GM18873 (cell line): ENCODE measurements around the gene NFATC4.
"Not testable (repeated sequence)": the region's sequence is repeated elsewhere in the genome, so short reads cannot be mapped to it uniquely, and the experiment has no call there.

Experiments used
- ATAC-seq: cut with Tn5 transposase; IDR thresholded peaks from one replicate; pipeline ENCODE4 v1.9.1; 2021; ENCODE audit warnings: mild to moderate bottlenecking, moderate library complexity, moderate number of reproducible peaks; ENCODE audit not compliant: unreplicated experiment, low FRiP score

Gene NFATC4

DNA sequence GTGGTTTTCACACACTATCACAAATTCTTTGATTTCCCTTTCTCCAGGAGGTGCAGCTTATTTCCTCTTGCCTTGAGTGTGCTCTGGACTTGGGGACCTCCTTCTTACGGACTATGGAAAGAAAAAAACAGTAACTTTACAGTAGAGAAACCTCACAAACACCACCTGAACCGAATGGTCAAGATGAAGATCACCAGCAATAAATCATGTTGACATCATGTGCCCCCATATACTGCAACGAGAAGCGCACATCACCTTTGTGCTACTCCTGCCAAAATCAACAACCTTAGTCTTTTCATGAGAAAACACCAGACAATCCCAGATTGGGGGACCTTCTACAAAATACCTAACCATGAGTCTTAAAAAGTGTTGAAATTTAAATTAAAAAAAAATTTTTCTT lies 17.5 kb downstream of the NFATC4 start:
- ATAC-seq: no peak

DNA sequence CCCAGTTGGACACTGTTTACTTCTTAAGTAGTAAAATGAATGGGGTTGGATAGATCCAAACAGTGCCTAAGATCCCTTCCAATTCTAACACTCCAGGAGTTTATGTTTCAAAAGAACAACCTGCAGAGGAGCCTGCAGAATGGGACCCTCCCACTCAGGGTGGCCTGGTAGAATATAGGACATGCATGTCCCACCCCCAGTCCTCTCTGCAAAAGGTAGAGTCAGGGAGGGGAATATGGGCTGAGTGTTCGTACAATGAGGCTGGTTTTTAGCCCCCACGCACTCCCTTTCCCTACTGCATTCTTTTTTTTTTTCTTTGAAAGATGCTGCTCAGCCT lies 19.0 kb downstream of the NFATC4 start:
- ATAC-seq: no peak

DNA sequence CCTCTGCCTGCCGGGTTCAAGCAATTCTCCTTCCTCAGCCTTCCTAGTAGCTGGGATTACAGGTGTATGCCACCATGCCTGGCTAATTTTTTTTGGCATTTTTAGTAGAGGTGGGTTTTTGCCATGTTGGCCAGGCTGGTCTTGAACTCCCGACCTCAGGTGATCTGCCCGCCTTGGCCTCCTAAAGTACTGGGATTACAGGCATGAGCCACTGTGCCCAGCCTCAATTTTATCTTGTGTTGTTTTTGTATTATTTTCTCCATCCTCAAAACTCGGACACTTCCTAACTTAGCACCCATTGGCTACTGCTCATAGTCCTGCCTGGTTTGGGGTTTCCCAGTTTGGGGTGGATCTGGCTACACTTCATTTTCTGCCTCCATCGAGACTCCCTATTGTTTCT lies 19.6 kb downstream of the NFATC4 start:
- ATAC-seq: not testable (repeated sequence)

DNA sequence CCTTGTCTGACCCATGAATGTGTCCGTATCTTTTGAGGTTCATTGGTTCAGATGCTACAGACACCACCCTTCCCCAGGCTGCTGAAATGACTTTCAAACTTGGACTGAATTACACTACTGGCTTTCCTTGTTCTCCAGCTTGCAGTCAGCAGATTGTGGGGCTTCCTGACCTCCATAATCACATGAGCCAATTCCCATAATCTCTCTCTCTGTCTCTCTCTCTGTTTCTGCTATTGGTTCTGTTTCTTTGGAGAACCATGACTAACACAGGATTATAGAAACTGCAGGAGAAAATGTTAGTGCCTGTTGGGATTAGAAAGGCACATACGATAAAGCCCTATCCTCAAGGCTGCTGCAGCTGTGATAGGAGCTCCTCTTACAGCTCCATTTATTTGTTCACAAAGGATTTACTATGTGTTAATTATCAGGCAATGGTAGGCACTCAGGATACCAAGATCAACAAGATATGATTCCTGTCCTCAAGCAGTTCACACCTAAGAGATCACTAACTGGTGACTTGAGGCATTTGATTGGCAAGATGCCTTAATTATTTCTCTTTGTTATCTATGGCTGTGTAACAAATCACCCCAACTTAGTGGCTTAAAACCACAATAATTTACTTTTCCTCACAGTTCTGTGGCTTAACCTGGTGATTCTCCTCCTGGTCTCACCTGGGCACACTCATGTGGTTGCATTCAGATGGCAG lies 20.6 kb downstream of the NFATC4 start:
- ATAC-seq: no peak

- no peak for ATAC-seq
Measured at GRCh38 chr14:24389226-24389848, 21.4 kb downstream of the NFATC4 start.

GRCh38 chr14:24390701-24391468 lies 22.9 kb downstream of the NFATC4 start:
- ATAC-seq: no peak

DNA sequence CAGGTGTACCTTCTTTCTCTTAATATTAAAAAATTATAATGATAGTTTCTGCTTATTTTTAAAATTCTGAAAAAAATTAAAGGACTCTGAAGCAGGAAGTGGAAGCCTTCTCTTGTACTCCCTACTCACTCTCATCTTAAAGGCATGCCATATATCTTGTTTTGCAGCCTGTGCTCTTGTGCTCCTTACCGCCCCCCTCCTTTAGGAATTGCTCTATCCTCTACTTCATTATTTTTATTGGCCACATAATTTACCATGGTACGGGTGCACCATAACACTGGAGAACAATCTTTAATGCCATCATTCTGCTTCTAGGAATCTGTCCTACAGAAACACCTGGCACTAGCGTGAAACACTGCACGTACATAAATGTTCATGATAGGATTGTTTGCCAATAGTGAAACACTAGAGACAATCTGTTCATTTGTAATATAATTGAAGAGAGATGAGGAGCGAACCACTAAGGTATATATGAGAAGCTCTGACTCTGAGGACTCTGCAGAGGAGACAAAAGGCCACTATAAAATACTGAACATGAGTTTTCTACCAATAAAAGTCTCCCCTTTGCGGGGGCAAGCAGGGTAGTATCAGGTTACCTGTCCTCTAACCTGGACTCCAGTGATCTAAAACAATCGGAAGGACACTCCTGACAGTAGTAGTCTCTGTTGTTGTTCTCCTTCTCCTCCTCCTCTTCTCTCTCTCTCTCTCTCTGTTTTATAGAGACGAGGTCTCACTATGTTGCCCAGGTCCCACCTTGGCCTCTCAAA lies 24.5 kb downstream of the NFATC4 start:
- no peak for ATAC-seq

DNA sequence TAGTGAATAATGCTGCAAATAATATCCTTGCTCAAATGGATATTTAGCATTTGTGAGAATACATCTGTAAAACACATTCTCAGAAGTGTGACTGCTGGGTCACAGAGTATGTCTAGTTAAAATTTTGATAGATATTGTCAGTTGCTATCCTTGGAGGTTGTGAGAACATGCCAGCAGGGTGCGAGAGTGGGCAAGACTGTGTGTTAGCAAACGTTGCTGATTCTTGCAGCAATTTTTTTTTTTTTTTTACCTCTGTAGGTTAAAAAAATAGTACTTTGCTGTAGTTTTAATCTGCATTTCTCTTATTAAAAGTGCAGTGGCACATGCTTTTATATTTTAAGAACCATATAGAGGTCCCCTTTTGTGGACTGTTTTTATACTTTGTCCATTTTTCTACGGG lies 26.3 kb downstream of the NFATC4 start:
- ATAC-seq: no peak

DNA sequence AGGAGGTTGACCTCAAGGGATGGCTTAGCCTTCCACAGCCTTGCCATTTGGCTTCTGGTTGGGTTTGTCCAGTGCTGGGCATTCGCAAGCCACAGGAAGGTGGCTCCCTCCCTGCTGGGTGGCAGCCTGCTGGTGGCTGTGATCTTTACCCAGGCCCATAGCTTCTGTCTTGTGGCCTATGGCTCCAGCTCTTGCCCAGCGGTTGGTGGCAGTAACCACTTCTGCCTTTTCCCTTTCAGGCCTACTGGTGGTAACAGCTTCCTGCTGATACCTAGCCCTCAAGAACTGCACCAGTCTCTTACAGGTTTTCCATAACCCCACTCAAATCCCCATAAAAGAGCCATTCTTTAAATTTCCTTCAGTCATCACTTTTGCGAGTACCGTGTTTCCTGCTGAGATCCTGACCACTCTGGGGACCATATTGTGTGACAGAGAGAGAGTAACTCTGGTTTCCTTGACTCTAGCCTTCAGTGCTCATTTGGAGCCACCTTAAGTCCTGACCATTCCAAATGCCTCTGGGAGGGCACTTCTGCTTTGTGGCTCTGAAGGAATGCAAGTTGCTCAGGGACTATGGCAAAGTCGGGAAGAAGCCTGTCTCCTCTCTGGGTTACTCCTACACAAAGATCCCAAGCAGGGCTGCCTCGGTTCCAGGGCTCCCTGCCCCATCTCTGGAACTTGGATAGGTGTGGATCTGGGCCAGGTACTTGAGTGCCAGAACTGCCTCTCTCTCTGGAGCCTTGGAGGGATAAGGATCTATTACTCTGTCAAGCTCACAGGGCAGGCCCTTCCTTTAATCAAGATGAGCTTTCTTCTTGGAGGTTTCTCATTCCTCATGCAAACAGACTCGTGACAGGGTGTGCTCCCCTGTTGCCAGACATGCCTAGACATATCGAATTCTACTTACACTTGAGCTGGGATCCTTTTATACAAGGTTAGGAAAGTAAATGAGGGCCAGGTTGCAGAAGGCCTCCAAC lies 27.9 kb downstream of the NFATC4 start:
- ATAC-seq: no peak

- no peak for ATAC-seq
Measured at GRCh38 chr14:24397639-24398292, 29.8 kb downstream of the NFATC4 start.

GRCh38 chr14:24398293-24398652 lies 30.3 kb downstream of the NFATC4 start:
- ATAC-seq: no peak

- ATAC-seq: no peak
Measured at GRCh38 chr14:24398653-24399446, 30.9 kb downstream of the NFATC4 start, which contains the start of gene NYNRIN. NYNRIN (plus strand) TSS chr14:24399003; CDS start chr14:24399247, 244 bp downstream.

- ATAC-seq: no peak
Measured at GRCh38 chr14:24399447-24399822, 31.5 kb downstream of the NFATC4 start.

DNA sequence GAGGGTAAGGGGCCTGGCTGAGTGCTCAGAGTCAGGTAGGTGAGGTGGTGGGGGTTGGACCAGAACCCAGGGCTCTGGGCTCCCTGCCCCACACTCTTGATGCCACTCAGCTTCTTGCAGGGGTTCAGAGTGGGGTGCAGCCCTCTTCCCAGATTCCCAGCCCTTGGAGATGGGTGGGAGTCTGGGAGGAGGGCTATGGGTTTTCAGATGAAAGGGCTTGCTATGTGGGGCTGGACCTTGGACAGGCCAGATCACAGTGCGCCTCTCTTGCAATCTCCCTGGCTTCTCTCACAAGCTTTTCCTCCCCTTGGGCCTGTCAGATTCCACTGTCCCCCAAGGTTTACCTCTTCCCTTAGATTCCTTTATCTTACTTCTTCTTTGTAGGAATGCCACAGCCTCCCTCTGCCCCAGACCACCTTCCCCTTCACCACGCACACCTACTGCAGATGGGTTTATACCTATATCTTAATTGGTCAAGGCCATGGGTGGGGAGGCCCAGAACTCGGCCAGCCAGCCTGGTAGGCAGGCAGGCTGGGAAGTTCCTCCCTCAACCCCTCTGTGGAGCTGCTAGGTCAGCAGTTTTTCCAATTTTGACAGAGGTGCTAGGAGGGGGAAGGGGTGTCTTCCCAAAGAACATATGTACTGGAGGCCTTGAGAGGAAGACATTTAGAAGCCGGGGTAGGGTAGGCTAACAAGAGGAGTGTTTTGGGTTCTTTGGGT lies 32.2 kb downstream of the NFATC4 start:
- no peak for ATAC-seq

DNA sequence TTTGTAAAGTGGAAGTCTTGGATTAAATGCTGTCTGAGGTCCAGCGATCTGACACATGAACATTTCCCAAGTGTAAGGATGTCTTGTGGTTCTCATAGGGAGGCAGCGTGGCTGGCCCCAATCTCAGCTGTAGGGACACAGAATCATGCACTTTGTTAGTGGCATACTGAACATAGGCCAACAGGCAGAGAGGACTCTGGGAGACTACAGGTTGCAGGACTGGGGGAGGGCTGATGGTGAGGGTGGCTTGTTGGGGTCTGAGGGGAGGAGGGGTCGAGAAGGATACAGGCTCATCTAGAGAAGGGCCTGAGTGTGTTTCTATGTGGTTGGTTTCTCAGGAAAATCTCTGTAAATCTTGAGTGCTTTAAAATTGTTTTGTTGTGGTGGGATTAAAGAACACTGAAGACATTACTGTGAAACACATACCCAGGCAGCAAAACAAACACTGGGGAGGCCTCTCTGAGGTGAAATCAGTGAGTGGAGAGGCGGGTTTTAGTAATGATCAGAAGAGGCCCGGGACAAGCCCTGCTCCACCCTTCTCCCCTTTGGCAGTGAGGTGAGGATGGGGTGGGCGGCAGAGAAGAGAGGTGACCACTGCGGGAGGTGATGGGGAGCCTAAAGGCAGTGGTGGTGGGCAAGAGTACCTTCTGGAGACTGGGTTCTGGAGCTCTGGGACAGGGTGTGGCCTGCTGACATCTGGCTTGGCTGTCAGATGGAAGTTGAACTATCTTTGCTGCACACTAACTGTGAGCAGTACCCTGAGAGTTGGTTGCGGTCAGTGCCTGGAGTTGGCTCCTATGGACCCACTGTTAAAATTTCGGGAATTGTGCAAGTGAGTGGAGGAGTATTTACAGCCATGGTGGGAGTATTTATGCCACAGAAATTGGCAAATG lies 34.1 kb downstream of the NFATC4 start:
- ATAC-seq: no peak

DNA sequence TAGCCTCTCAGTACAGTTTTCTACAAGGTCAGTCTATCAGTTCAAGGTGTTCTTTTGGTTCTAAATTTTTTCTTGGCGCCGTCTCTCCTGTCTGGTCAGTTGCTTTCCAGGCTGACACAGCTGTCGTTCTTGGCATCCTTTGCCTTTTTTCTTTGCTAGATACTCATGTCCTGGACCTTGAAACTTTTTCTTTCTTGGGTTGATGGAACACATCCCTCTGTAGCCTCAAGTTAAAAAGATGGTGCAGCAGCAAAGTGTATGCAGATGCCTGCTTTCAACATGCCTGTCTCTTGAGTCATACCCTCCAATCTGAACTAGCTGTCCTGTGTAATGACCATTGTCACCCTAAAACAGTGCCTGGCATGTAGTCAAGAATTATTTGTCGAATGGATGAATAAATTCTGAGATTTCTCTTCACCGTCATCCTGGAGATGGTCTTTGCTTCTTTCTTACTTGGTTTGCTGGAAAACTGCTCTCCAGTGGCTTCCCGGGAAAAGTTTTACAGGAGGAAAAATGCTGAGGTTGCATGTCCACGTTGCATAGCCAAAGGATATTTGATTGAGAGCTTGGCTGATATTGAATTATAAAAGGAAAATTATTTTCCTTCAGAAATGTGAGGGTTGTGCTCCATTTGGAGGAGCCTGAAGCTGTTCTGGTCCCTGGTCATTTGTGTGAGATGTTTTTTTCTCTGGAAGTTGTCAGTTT lies 35.5 kb downstream of the NFATC4 start:
- ATAC-seq: no peak
